NOMO-1 (cell line): ENCODE results near the gene FMNL2.
"Not testable (repeated sequence)": the region's sequence is repeated elsewhere in the genome, so short reads cannot be mapped to it uniquely, and the experiment has no call there.

ENCODE experiments used
- DNase-seq, 2 experiments: peaks; one replicate each; lab custom pipeline; 2025; ENCODE audit not compliant: unreplicated experiment in 2 of 2; lab: John Stamatoyannopoulos, UW

Gene FMNL2

DNA sequence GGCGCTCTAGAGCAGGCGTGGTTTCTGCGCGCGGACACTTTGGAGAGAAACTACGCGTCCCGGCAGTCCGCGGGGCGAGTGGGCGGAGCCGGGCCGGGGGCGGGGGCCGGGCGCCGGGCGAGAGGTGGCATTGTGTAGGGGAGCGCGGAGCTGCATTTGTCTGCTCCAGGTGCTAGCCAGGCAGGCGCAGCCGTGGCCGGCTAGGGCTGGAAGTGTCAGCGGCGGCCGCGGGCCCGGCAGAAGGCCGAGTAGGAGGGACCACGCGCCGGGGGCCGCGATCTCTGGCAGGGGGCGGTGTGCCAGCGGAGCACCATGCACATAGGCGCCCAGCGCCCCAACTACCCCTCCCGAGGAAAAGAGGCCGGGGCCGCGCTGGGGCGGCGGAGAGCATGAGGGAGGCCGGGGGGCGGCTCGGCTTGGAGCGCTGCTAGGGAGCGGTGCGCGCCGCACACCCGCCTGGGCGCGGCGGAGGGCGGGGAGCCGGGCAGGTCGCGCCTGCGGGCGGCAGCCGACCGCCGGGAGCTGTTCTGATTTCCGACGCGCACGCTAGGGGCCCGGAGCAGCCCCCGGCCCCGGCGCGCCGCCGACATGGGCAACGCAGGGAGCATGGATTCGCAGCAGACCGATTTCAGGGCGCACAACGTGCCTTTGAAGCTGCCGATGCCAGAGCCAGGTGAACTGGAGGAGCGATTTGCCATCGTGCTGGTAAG, at the start of gene FMNL2:
Gene FMNL2 (plus strand): TSS at position 159 of the 710 bp plus-strand sequence.
- peak; percentile 65 to 68 for DNase-seq

DNA sequence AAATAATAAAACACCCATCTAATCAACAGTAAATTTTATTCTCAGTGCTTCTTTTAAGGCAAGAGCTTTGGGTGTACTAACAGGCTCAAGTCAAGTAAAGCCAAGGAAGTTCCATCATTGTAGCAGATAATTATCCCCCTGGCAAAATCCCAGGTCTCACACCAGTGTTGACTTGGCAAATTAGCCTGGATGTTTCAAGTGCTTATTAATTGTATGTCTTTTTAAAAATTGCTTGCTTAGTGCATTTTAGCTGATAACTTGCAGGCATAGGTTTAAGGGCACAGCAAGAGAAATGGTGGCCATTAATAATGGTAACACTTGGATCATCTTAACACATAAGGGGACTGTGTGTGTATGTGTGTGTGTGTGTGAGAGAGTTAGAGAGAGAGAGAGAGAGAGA, 42.0 kb upstream of the FMNL2 start:
- no peak for DNase-seq

DNA sequence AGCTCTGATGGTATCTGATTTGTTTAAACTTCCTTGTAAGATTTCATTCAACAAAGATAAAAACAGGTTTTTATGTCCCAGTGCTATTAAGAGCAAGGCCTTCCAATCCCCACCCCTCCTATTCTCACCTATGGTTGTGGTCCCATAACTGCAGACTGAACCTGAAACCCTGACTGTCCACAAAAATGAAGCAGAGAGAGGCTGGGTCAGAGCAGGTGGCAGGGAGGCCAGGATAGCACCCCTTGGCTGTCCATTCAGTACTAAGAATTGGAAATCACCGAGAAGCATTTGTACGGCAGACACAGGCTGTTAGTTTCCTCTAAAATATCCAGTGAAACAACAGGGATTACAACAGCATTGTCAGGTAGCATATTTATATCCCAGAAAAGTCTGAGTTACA, 37.3 kb upstream of the FMNL2 start:
- DNase-seq, result no peak

DNA sequence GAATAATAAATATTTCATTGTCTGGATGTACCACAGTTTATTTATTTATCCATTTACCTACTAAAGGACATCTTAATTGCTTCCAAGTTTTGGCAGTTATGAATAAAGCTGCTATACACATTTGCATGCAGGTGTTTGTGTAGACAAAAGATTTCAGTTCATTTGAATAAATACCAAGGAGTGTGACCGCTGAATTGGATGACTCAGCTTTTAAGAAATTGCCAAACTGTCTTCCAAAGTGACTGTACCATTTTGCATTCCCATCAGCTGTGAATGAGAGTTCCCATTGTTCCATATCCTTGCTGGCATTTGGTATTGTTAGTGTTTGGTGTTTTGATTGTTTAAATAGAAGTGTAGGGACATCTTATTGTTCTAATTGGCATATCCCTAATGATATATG, 36.2 kb upstream of the FMNL2 start:
- no peak for DNase-seq

DNA sequence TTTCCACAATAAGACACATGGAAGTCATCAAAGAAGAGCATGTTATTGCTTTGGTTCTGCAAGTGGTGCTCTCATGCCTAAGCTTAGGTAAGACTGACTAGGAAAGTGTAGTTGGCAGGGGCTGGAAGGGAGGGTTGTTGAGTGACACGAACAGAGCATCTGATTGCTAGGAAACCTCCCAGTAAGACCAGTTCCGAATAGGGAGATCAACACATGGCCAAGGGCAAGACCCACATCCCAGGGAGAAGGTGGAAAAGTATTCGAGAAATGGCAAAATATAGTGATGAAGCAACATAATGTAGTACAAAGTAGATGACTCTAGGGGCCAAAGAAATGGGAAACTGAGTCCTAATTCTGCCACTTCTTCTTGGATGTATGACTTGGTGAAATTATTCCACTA, 33.8 kb upstream of the FMNL2 start:
- DNase-seq, result no peak

DNA sequence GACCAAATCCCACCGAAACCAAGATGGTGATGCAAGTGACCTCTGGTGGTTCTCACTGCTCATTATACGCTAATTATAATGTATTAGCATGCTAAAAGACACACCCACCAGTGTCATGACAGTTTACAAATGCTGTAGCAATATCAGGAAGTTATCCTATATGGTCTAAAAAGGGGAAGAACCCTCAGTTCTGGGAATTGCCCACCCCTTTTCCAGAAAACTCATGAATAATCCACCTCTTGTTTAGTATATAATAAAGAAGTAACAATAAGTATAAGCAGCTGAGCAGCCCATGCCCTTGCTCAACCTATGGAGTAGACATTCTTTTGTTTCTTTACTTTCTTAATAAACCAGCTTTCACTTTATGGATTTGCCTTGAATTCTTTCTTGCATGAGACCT, 31.0 kb upstream of the FMNL2 start:
- DNase-seq, result no peak

DNA sequence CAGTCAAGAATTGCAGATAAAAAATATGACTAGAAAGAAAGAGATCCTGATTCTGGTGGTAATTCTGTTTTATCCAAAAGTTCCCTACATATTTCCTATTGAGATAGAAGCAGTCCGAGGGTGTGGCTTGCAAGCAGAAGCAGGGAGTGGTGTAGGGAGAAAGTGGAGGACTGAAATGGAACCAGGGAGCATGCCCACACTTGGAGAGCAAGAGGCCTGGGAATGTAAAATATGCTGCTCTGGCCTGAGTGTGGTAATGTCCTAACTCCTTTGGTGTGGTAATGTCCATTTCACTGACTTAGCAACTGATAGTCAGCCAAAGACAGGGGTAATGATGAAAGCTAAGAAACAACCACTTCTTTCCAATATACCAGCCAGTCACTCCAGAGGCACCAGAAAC, 30.1 kb upstream of the FMNL2 start:
- DNase-seq, result no peak

DNA sequence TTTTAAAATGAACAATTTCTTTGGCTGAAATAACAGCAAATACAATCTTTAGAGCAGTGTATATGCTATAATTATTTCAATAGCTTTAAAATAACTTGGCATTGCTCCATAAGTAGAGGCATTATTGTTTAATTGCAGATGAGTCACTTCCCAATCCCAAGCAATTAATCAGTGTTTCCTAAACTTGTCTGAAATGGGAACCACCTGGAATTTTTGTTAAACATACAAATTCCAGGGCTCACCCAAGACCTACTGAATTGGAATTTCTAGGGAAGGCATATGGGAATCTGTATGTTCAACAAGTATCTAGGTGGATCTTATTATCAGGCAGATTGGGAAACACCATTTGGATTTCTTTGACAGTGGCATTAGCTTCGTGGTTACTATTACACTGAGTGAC, 27.1 kb upstream of the FMNL2 start:
- no peak for DNase-seq

DNA sequence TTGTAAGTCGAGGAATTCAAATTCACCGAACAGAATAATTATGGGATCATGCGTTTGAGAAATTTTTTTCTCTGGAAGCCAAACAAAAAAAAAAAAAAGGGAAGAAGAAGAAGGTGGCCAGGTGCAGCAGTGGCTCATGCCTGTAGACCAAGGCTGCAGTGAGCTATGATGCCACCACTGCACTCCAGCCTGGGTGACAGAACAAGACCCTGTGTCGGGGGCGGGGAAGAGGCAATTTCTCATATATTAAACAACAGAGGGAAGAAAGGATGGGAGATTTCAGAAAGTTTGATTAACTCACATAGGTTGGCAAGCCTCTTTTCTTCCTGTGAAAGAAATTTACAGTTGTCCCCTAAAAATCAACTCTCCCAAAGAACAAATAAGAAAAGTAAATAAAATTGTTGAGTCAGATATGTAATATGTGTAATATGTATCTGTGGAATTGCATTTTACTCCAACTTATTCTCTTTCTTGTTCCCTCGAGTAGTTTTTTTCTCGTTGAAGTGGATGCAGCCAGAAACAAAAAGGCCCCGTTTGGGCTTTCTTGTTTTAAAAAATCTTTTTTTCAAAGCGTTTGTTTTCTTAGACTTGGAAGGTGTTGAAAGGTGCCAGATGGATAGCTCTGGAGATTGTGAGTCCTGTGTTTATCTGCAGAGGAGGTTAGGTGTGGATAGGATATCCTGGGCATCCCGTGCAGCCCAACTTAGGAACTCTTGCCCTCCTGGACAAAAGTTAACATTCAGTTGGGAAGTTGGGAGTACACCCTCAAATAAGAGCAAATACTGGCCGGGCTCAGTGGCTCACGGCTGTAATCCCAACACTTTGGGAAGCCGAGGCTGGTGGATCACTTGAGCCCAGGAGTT, 25.4 kb upstream of the FMNL2 start:
- DNase-seq, result no peak

DNA sequence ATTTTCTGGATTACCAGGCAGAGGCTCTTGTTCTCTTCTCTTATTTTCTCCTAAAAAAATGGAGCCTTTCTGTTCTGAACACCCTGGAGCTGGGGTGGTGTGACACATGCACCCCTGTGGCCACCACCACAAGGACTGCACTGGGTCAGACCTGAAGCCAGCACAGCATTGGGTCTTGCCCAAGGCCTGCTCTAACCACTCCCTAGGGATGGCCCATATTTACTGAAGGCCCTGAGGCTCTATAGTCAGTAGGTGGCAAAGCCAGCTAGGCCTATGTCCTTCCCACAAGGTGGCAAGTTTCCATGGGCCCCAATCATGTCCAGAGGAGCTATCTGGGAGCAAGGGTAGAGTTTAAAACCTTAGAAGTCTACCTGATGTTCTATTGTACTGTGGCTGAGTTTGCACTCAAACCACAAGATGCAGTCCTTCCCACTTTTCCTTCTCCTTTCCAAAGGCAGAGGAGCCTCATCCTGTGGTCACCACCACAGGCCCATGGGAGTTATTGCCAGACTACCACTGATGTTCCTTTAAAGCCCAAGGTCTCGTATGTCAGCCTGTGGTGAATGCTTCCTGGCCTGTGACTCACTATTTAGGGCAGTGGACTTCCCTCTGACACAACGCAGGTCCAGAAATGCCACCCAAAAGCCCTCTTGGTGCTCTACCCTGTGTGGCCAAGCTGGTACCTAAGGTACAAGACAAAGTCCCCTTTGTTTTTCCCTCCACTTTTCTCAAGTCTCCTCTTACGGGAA, 15.0 kb upstream of the FMNL2 start:
- DNase-seq, result no peak

DNA sequence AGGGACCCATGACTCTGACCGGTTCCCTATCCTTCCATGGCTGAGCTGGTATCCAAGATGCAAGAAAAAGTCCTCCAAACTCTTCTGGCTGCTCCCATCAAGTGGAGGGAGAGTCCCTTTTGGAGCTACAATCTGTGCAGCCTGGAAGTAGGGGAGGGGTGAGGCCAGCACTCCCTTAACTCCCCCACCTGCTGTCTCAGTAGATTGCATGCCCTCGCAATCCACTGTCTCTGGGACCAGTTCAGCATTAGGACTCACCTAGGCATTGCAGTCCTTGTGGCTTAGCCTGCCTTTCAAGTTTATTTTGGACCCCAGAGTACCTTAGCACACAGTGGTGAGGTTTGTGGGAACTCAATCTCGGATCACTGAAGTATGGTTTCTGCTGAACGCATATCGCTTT, 14.2 kb upstream of the FMNL2 start:
- no peak for DNase-seq

DNA sequence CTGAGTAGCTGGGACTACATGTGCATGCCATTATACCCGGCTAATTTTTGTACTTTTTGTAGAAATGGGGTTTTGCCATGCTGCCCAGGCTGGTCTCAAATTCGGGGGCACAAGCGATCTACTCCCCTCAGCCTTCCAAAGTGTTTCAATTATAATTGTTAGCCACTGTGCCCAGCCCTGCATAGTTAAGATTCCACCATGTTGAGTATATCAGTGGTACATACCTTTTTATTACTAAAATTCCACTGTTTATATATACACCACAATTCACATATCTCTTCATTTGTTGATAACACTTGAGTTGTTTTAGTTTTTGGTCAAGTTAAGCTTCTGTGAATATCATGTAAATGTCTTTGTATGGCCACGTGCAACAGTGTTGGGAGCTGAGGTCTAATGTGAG, 12.8 kb upstream of the FMNL2 start:
- DNase-seq, result no peak

DNA sequence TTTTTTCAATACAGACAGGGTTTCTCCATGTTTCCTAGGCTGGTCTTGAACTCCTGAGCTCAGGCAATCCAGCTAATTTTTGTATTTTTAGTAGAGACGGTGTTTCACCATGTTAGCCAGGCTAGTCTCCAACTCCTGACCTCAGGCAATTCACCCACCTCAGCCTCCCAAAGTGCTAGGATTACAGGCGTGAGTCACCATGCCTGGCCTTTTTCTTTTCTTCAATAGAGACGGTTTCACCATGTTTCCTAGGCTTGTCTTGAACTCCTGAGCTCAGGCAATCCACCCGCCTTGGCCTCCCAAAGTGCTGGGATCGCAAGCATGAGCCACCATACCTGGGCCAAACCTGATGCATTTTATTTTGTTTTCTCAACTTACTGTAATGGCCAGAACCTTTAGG, 9.8 kb upstream of the FMNL2 start:
- not testable (repeated sequence) for DNase-seq

DNA sequence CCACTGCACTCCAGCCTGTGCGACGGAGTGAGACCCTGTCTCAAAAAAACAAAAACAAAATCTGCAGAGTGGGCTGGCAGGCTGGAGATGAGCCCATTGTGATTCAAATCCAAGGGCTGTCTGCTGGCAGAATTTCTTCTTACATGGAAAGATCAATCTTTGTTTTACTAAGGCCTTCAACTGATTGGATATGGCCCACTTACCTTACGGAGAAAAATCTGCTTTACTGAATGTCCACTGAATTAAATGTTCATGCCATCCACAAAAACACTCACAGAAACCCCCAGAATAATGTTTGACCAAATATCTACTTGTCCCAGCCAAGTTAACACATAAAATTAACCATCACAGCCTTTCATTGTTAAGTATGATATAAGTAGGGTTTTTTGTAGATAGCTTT, 8.3 kb upstream of the FMNL2 start:
- DNase-seq, result no peak

DNA sequence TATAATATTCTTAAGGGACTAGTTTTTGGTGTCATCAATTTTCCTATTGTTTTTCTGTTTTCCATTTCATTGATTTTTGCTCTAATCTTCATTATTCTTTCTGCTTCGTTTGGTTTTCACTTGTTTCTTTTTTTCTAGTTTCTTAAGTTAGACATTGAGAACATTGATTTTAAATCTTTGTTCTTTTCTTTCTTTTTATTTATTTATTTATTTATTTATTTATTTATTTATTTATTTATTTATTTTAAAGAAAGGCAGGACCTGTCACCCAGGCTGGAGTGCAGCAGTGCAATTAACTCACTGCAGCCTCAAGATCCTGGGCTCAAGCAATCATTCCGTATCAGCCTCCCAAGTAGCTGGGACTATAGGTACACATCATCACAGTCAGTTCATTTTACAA, 7.0 kb upstream of the FMNL2 start:
- no peak for DNase-seq

DNA sequence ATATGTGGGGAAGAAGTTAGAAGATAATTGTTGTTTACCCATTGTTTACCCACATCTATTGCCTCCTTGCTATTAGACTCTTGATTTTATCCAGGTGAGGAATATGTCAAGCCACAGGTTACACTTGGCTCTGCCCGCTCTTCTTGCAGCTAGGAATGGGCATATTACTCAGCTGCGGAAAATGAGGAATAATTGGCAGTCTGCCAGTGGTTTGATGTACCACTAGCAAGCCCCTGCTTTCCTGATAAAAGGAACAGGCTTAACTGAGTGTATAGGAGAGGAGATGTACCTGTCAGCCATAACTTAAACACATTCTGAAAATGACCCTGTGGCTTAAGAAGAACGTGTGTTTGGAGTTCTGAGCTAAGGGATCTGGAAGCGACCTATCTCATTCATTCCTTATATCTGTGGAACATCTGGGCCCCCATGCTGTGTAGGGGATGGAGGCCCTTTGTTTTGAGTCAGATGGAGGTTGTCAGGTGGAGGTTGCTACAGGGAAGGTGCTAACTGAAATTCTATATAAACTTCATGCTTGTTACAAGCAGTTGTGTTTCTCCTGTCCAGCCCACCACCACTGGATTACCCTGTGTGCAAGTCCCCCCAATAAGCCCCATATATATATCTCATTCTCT, 4.6 kb upstream of the FMNL2 start:
- no peak for DNase-seq

DNA sequence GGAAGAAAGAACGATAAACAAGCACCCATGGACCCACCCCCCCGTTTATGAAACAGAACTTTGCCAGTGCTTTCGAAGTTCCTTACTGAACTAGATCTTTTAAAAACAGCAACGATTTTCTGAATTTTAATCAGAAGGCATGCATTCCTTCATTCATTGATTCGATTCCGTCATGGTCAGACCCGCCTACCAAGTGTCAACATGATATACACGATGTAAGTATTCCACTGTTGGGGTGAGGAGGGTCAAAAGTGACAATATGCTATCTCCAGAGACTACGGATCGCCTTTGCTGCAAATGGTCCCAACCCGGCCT, 316 bp upstream of the FMNL2 start:
- no peak for DNase-seq

DNA sequence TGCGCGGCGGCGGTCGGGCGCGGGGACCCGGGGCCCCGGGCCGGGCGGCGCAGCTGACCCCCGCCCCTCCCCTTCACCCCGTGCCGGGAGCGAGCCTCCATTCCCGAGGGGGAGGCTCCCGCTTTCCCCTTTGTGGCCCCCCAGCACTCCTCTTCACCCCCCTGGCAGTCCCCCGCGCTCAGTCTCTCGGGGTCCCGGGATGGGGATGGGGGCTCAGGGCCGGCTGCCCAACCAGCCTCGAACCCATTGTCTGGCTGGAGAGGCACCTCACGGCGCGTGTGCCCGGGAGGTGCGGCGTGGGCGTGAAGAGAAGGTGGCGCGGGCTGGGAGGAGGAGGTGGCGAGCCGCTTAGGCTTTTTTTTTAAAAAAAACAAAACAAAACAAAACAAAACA, 748 bp downstream of the FMNL2 start:
- DNase-seq, result no peak

DNA sequence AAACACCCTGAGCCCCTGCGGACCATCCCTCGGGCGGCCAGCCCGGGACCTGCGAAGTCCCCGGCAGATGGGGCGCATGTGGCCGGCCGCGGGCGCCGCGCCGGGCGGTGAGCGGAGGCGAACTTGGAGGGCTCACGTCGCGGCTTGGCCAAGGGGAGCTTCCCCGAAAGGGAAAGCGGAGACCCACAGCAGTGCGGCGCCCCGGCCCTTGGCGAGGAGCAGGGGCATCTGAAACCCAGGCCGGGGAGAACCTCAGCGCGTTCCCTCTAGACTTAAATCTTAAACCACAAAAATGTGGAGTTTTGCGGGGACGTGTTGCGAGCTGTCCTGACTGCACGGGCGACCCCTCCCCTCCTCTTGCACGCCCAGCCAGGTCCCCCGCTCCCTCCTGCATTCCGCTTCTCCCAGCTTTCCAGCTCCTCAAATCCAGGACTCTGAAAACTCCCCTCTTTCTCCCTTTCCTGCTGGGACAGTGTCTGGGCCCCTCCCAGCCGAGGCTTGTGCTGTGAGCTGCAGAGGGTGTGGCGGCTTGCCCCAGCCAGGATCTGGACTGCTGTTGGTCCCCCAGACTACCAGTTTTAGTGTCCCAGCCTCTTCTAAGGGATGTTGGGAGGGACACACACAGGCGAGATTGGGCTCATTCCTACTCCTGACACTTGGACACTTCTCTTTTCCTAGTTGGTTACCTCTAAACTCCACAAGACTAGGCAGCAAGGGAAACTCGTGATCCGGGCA, 1.3 kb downstream of the FMNL2 start:
- no peak for DNase-seq

DNA sequence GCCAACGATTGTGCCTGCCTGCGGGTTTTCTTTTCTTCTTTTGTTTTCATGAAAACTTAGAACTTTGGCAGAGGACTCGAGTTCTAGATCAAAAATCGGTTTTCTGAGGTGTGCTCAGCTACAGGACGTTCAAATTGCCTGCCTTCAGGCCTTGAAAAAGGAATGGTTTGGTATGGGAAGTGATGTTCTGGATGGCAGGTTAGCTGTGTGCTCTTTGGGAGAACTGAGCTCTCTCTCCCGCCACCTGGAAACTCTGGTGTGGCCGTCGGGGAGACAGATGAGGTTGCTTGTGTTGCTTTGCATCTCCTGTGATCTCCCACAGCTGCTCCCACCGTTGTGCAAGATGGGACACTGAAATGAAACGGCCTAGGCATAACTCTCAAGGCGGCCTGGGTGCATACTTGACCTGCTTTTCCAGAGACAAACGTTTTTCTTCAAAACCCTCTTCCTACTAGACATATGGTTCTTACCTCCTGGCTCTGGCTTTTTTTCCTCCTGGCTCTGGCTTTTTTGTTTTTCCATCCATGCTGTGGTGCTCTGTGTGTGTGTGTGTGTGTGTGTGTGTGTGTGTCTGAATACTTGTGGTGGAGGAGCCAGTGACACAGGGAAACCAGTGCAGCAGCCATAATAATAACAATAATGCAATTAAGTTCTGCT, 2.0 kb downstream of the FMNL2 start:
- DNase-seq, result no peak
